Effector CD4-positive, alpha-beta T cell (primary cell): ENCODE data around the gene GBP3.
"Not testable (repeated sequence)": the region's sequence is repeated elsewhere in the genome, so short reads cannot be mapped to it uniquely, and the experiment has no call there.

Source experiments
- DNase-seq: peaks from one replicate; pipeline ENCODE4 v3.0.0-alpha.2; 2020
- total RNA-seq: gene quantifications from one replicate; lab custom pipeline; 2026; lab: John Stamatoyannopoulos, UW

Gene GBP3, protein sequence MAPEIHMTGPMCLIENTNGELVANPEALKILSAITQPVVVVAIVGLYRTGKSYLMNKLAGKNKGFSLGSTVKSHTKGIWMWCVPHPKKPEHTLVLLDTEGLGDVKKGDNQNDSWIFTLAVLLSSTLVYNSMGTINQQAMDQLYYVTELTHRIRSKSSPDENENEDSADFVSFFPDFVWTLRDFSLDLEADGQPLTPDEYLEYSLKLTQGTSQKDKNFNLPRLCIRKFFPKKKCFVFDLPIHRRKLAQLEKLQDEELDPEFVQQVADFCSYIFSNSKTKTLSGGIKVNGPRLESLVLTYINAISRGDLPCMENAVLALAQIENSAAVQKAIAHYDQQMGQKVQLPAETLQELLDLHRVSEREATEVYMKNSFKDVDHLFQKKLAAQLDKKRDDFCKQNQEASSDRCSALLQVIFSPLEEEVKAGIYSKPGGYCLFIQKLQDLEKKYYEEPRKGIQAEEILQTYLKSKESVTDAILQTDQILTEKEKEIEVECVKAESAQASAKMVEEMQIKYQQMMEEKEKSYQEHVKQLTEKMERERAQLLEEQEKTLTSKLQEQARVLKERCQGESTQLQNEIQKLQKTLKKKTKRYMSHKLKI
- total RNA-seq = 37.5 reads per million, percentile 62 among the genes with 10 or more reads in this experiment

DNA sequence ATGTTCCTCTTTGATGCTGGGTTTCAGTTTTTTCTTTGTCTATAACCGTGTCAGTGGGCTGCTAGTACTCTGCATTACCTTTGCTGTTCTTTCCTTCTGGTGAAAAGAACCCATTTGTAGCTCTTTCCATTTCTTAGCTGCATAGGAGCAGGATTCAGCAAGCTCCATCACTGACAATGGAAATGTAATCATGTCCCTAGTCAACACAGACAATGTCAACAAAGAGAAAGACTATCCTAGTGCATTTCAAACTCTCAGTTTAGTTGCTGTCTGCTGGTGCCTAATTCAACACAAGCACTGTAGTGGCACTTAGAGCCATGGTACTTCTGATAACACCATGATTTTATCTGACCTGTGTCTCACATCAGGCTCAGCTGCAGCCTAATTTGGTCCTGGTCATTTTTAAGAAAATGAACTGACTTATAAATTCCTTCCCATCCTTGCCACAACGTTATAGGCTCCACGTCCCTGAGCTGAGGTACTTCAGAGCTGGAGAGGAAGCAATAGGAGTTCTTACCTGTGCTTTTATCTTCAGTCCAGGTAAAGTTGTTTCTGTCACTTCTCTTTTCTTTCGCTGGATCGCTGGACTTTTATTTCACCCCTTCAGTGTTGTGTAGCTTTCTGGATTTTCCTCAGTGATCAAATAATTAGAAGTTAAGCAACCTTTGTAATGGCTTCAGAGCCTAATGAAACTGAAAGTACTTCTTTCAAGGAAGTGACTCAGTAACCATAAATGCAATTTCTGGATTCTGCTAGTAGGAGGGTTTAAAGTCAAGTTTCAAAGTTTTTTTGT is at the start of gene GBP3:
TSS of gene GBP3 (minus strand) at position 700 of the 793 bp plus-strand sequence. CDS start 2,145 bp downstream, outside the sequence.
- no peak for DNase-seq

- DNase-seq = no peak
Measured at GRCh38 chr1:89070509-89070908, 47.8 kb upstream of the GBP3 start.

DNA sequence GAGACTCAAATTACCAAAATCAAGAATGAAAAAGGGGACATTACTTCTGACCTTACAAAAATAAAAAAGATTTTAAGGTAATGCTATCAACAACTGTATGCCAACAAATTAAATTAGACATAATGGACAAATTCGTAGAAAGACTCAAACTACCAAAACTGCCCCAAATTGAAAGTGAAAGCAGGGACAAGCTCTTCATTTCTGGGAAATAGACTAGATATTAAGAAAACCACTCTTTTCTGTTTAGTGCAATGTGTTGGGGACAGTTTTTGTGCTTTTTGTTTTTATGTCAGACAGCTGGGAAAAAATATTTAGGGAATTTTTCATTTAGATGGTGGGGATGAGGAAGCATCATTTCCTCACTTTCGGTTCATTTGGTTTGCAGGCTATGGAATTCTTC is 47.3 kb upstream of the GBP3 start:
- DNase-seq = no peak

GRCh38 chr1:89068291-89068690 is 45.6 kb upstream of the GBP3 start:
- DNase-seq = no peak

DNA sequence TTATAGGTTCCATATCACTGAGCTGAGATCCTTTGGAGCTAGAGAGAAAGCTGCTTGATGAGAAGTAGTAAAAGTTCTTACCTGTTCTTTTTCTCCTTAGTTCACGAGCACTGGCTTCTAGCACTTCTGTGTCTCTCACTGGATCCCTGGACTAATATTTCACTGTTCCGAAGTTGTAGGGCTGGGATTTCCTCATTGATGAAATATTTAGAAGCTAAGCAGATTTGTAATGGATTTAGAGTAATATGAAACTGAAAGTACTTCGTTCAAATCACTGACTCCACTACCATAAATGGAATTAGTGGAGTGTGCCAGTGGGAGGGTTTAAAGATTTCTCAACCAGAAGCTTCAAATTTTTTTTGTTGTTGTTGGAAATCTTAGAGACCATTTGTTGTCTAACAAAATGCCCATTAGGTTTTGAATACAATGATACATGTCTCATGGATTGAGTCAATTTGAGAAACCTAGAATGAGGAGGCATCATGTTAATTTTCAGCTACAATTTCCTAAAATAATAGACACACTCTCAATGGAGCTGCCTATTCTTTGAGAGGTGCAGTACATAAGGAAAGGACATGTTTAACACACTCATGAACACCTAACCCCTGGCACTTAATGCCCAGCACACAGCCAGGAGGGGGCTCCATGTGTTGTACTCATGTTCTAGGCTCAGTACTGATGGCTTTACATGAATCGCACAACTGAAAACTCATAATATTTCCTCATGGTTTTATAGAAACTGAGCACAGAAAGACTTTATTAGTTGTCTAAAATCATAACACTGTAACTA is 42.6 kb upstream of the GBP3 start, which contains the start of gene GBP1:
TSS of gene GBP1 (minus strand) at position 130 of the 790 bp plus-strand sequence. CDS start 1,974 bp downstream, outside the sequence.
- DNase-seq = no peak

DNA sequence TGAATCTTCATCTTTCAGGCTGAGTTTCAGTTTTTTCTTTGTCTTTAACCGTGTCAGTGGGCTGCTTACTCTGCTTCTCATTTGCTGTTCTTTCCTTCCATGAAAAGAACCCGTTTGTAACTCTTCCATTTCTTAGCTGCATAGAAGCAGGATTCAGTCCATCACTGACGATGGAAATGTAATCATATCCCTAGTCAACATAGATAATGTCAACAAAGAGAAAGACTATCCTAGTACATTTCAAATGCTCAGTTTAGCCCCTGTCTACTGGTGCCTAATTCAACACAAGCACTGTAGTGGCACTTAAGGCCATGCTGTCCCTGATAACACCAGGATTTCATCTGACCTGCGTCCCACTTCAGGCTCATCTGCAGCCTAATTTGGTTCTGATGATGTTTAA is 42.0 kb upstream of the GBP3 start:
- no peak for DNase-seq

- no peak for DNase-seq
Measured at GRCh38 chr1:89063094-89063493, 40.4 kb upstream of the GBP3 start.

DNA sequence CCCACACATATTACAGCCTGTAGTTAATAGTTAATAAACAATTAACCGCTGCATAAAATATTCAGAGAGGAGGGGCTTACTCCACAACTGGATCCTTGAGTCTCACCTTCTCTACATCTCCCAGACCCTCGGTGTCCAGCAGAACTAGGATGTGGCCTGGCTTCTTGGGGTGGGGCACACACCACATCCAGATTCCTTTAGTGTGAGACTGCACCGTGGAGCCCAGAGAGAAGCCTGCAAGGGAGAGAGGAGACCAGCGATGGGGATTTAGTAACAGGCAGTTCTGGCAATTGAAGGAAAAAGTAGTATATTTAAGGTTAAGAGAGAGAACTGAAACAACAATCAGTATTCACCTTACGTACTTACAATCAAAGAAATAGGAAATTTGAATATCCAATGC is 37.4 kb upstream of the GBP3 start:
- no peak for DNase-seq

GRCh38 chr1:89051955-89052312 is 29.3 kb upstream of the GBP3 start:
- no peak for DNase-seq

- no peak for DNase-seq
Measured at GRCh38 chr1:89051300-89051954, 28.8 kb upstream of the GBP3 start.

DNA sequence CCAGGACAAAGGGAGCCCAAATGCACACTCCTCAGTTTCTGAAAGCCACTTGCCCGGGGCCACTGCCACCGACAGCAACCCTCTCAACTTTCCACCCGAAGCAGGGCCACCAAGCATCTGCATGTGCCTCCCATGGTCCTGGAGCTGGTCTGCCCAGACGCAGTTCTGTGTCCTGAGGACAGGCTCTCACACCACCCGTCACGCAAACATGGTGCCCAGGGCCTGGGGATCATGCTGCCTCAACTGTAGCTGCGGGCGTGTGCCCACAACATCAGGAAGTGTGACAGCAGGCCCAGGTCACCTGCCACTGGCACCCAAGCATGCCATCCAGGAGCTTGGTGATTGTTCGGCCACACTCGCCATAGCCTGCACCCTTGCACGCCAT is 28.0 kb upstream of the GBP3 start:
- no peak for DNase-seq

DNA sequence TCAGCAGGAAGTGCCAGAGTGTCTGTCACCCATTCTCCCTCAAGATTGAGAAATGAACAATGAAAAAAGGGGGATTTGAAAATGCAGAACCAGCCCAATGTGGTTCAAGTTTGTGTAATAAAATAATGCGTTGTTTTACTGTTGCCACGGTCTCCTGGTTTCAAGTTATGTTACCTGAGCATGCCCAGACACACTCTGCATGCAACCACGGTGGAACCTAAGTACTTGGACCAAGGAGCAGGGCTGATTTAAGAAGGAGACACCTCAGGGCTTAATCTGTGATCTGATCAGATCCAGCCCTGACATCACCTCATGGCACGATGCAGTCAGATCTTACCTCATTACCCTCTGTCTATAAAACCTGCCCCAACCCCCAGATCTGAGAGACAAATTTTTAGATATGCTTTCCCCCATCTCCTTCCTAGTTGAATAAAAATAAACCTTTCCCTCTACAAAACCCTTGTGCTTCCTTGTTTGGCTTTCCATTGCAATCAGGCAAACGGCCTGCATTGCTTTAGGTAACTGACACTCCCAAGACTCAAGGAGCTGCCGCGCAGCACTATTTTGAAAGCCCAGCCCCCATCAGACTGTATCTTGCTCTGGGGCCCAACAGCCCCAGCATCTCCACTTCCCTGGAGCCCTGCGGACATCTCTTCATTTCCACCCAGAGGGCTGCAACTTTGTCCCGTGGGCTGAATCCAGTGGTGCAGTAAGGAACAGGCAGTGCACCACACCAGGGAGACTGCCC is 27.4 kb upstream of the GBP3 start:
- not testable (repeated sequence) for DNase-seq

GRCh38 chr1:89049187-89049586 is 26.5 kb upstream of the GBP3 start:
- not testable (repeated sequence) for DNase-seq

DNA sequence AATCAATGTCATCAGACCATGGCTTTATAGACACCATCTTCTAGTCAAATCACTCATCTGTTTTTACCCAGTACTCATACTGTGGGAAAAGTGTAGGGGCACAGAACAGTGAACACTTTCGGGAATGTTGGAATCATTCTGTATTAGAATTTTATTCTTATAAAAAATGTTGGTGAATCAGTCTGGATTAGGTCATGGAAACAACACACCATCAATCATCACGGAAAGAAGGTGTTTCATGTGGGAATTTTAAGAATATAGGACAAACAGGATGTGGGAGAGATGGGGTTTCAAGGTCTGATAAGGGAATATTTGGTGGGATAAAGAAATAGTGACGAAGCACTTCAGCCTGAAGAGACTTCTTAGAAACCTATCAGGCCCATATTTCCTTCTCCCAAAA is 25.1 kb upstream of the GBP3 start:
- DNase-seq = no peak

DNA sequence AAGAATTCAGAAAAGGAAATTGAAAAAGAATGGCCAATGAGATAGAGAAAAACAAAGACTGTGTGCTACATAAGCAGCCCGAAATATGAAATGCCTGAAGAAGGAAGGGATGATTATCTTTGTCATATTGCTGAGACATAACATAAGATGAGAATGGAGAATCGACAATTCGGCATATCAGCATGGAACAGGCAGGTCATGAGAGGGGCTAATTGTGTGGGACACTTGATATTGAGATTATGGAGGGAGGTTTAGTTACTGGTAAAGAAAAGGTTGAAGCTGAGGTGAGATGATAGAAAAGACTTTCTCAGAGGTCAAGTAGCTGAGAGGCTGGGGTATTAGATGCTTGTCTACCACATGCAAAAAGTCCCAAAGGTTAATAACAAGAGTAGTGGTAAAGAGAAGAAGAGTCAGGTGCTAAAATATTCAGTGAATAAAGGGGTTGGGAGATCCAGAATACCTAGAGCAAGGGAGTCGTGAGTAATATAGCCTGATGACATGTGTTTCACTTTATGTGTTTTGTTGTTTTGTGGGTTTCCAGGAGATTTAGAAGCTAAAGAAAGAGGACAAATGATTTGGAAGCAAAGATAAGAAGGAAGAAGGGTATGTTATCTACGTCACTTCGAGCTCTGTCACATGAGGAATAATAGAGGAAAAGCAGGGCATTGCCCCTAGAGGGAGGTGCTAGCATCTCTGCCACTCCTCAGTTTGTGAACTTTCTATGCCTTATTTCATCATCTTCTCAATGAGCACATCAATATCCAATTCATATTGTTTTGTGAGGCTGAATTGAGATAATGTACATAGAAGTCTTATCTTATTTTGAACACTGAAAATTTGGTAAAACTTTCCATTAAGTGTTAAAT is 23.9 kb upstream of the GBP3 start:
- not testable (repeated sequence) for DNase-seq

GRCh38 chr1:89044970-89045721 is 22.5 kb upstream of the GBP3 start:
- no peak for DNase-seq

DNA sequence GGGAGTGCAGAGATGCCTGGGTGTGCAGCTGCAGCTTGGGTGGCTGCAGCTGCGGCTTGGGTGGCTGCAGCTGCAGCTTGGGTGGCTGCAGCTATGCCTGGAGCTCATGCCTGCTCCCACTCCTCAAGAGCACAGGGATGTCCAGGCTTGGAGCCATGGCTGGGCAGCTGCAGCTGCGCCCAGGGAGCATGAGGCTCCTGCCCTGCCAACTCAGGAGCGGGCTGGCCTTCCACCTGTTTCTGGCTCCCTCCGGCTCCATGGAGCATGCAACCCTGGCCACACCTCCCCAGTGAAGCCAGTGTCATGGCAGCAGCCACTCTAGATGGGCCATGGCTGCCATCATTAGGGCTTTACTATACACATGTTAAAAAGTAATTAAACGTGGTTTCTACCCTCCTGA is 21.3 kb upstream of the GBP3 start:
- no peak for DNase-seq

- DNase-seq = no peak
Measured at GRCh38 chr1:89042491-89042890, 19.8 kb upstream of the GBP3 start.

- no peak for DNase-seq
Measured at GRCh38 chr1:89041721-89042120, 19.1 kb upstream of the GBP3 start.
